Mesendoderm (in vitro differentiated cells): Measurements from ENCODE around the gene PPARG.

Experiments used
- DNase-seq: peaks from one replicate; pipeline ENCODE4 v3.0.0; 2013
- H2AK5ac ChIP-seq: 2 replicates; pipeline ENCODE4 v1.6.1; 2013; ENCODE audit warnings: low read length, inconsistent platforms
- H2BK120ac ChIP-seq: 2 replicates; pipeline ENCODE4 v1.6.1; 2013; ENCODE audit warnings: low read depth, mild to moderate bottlenecking, low read length, moderate library complexity, mixed read lengths
- H2BK15ac ChIP-seq: replicated peaks from 2 replicates; pipeline ENCODE4 v1.6.1; 2013; ENCODE audit warnings: low read depth, mild to moderate bottlenecking, moderate library complexity
- H2BK5ac ChIP-seq: 2 replicates; pipeline ENCODE4 v1.6.1; 2013; ENCODE audit warnings: low read length, inconsistent platforms
- H3K18ac ChIP-seq: 2 replicates; pipeline ENCODE4 v1.6.1; 2013; ENCODE audit warnings: mild to moderate bottlenecking, low read length, mixed read lengths
- H3K23ac ChIP-seq: one replicate; pipeline ENCODE4 v1.6.1; 2013; ENCODE audit warnings: low read length
- H3K27ac ChIP-seq: 2 replicates; pipeline ENCODE4 v1.5.1; 2013; ENCODE audit warnings: low read depth, mild to moderate bottlenecking, inconsistent platforms, low read length, moderate library complexity
- H3K27me3 ChIP-seq: 2 replicates; pipeline ENCODE4 v1.6.1; 2013; ENCODE audit warnings: low read length, control low read depth, mild to moderate bottlenecking, inconsistent platforms; ENCODE audit not compliant: insufficient read depth, poor library complexity
- H3K36me3 ChIP-seq: 2 replicates; pipeline ENCODE4 v1.6.1; 2013; ENCODE audit warnings: low read length, inconsistent platforms; ENCODE audit not compliant: control insufficient read depth, insufficient read depth
- H3K4ac ChIP-seq: one replicate; pipeline ENCODE4 v1.6.1; 2013; ENCODE audit warnings: low read depth, mild to moderate bottlenecking, low read length, moderate library complexity
- H3K4me1 ChIP-seq: 2 replicates; pipeline ENCODE4 v1.6.1; 2013; ENCODE audit warnings: low read depth, low read length, inconsistent platforms; ENCODE audit not compliant: control insufficient read depth
- H3K4me2 ChIP-seq: 2 replicates; pipeline ENCODE4 v1.6.1; 2013; ENCODE audit warnings: low read length
- H3K4me3 ChIP-seq: 2 replicates; pipeline ENCODE4 v1.5.1; 2013; ENCODE audit warnings: mild to moderate bottlenecking, low read length
- H3K56ac ChIP-seq: one replicate; pipeline ENCODE4 v1.6.1; 2013; ENCODE audit warnings: low read length
- H3K79me1 ChIP-seq: 2 replicates; pipeline ENCODE4 v1.6.1; 2013; ENCODE audit warnings: low read length, inconsistent platforms
- H3K79me2 ChIP-seq: 2 replicates; pipeline ENCODE4 v1.6.1; 2013; ENCODE audit warnings: mild to moderate bottlenecking, low read length; ENCODE audit not compliant: control insufficient read depth, insufficient read depth
- H3K9ac ChIP-seq: 2 replicates; pipeline ENCODE4 v1.6.1; 2013; ENCODE audit warnings: low read length, inconsistent platforms
- H4K5ac ChIP-seq: one replicate; pipeline ENCODE4 v1.6.1; 2013; ENCODE audit warnings: low read length
- H4K8ac ChIP-seq: one replicate; pipeline ENCODE4 v1.6.1; 2013; ENCODE audit warnings: low read depth, mild to moderate bottlenecking, control low read depth, low read length, moderate library complexity
- WGBS: extraction: QIAGEN DNeasy Blood & Tissue Kit; methylation state at CpG from one replicate; pipeline ENCODE4 v1.1.7; 2013; ENCODE audit warnings: low lambda C conversion rate, missing lambda C conversion rate; ENCODE audit not compliant: insufficient coverage; ENCODE audit errors: extremely low coverage; 5-methylcytosine and 5-hydroxymethylcytosine counted together

The PPARG gene

DNA sequence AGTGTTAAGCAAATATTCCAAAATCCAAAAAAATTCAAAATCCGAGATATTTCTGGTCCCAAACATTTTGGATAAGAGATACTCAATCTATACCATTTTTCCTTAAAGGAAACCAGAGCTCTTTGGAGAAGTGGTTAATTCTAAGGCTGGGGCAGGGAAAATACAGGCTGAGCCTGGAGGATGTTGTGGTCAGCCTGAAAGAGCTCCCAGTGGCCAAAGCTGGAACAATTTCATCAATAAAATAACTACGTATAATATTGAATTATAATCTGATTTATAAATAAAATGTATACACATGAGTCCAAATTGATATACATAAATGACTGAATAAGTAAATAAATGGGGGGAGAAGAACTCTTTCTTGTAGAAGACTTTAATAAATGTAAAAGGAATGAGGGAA lies 24.6 kb downstream of the PPARG start:
- Histone ChIP-seq H3K36me3 (no peaks in the 10 kb centered on the region), H3K27ac (no peak overlapping the region), H2BK120ac (no peak overlapping the region), H3K4me3 (no peak overlapping the region), H3K9ac (no peak overlapping the region), H3K18ac (no peak overlapping the region), H3K23ac (no peak overlapping the region), H3K79me1 (no peaks in the 10 kb centered on the region), H4K5ac (no peak overlapping the region), H3K56ac (no peak overlapping the region), H4K8ac (no peak overlapping the region), H3K79me2 (no peaks in the 10 kb centered on the region), H2BK5ac (no peak overlapping the region), H3K4ac (no peak overlapping the region), H2AK5ac (no peak overlapping the region), H3K4me2 (no peak overlapping the region), H2BK15ac (no peak overlapping the region), H3K4me1 (no peaks in the 10 kb centered on the region), H3K27me3 (no peaks in the 10 kb centered on the region)
- no CpG with 5 or more reads among the region's 2 CpGs for whole genome bisulfite sequencing
- DNase-seq, result no peak

DNA sequence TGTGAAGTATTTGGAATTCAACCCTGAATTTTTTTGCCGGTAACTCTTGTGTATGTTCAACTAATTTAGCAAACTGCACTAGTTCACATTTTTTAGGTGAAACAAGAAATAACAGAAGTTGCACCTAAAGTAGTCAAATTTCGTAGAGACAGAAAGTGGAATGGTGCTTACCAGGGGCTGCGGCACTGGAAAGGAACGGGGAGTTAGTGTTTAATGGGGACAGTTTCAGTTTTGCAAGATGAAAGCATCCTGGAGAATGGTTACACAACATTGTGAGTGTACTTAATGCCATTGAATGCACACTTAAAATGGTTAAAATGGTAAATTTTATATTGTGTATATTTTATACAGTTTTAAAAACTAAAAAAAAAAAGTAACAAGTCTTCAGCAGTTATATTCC lies 27.4 kb downstream of the PPARG start:
- no peak overlapping the region for H3K56ac ChIP-seq
- H4K8ac ChIP-seq, result no peak overlapping the region
- H3K36me3 ChIP-seq, result no peaks in the 10 kb centered on the region
- no peak overlapping the region for H3K27ac ChIP-seq
- H3K79me2 ChIP-seq, result no peaks in the 10 kb centered on the region
- H2AK5ac ChIP-seq, result no peak overlapping the region
- no CpG with 5 or more reads among the region's 4 CpGs for WGBS
- no peak overlapping the region for H2BK5ac ChIP-seq
- H3K4me3 ChIP-seq, result no peak overlapping the region
- no peak overlapping the region for H2BK120ac ChIP-seq
- no peaks in the 10 kb centered on the region for H3K27me3 ChIP-seq
- no peaks in the 10 kb centered on the region for H3K4me1 ChIP-seq
- H4K5ac ChIP-seq, result no peak overlapping the region
- no peak overlapping the region for H2BK15ac ChIP-seq
- no peak overlapping the region for H3K23ac ChIP-seq
- H3K4ac ChIP-seq, result no peak overlapping the region
- no peak overlapping the region for H3K4me2 ChIP-seq
- H3K9ac ChIP-seq, result no peak overlapping the region
- H3K79me1 ChIP-seq, result no peaks in the 10 kb centered on the region
- DNase-seq, result no peak
- no peak overlapping the region for H3K18ac ChIP-seq

DNA sequence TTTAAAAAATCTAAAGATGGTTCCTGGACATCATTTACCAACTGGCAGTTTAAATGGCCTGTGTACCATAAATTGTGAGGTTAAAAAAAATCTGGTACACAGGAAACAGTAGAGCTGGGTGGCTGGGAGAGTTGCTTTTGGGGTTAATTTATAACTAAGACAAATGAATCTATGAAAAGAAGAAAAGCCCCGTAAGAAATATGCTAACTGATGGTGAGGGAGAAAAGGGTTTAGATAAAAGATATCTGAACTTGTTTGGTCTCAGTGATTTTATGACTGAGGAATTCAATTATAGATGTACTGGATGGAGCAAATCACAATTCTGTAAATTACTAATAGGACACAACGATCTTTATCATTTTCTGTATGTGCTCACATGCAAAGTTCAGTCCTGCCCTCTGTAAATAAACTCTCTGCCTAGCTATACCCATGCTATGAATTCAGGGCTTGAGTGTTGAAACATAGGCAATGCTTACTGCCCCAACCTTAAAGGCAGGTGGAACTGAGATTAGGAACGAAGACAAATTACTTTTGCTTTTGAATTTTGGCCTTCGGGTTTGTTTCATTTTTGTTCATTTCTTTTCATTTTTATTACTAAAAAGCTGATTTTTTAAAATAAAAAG lies 28.0 kb downstream of the PPARG start:
- no peak overlapping the region for H3K27ac ChIP-seq
- no peak overlapping the region for H3K23ac ChIP-seq
- H4K5ac ChIP-seq, result no peak overlapping the region
- H2BK15ac ChIP-seq, result no peak overlapping the region
- H3K79me1 ChIP-seq, result no peaks in the 10 kb centered on the region
- H3K4ac ChIP-seq, result no peak overlapping the region
- no peak overlapping the region for H2AK5ac ChIP-seq
- no peaks in the 10 kb centered on the region for H3K79me2 ChIP-seq
- DNase-seq, result no peak
- no peak overlapping the region for H3K4me2 ChIP-seq
- no peak overlapping the region for H3K56ac ChIP-seq
- H3K36me3 ChIP-seq, result no peaks in the 10 kb centered on the region
- H3K4me3 ChIP-seq, result no peak overlapping the region
- no peak overlapping the region for H2BK5ac ChIP-seq
- no peaks in the 10 kb centered on the region for H3K4me1 ChIP-seq
- WGBS, result no CpG with 5 or more reads among the region's 4 CpGs
- no peak overlapping the region for H3K18ac ChIP-seq
- no peak overlapping the region for H3K9ac ChIP-seq
- no peak overlapping the region for H4K8ac ChIP-seq
- no peaks in the 10 kb centered on the region for H3K27me3 ChIP-seq
- H2BK120ac ChIP-seq, result no peak overlapping the region

DNA sequence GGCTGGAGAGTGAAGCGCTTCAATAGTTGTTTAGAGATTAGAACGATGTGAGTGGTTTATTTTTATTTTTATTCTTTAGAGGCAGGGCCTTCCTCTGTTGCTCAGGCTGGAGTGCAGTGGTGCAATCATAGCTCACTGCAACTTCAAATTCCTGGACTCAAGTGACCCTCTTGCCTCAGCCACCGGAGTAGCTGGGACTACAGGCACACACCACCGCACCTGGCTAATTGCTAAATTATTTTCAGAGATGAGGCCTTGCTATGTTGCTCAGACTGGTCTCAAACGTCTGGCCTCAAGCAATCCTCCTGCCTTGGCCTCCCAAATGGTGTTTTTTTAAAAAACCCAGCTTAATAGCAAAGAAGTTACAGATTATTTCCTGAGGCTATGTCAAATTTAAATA lies 29.0 kb downstream of the PPARG start:
- Histone ChIP-seq H3K4me3 (no peak overlapping the region), H3K23ac (no peak overlapping the region), H2BK5ac (no peak overlapping the region), H3K27ac (no peak overlapping the region), H3K79me2 (no peaks in the 10 kb centered on the region), H3K27me3 (no peaks in the 10 kb centered on the region), H2BK15ac (no peak overlapping the region), H3K18ac (no peak overlapping the region), H3K4me2 (no peak overlapping the region), H3K36me3 (no peaks in the 10 kb centered on the region), H2AK5ac (no peak overlapping the region), H3K79me1 (no peaks in the 10 kb centered on the region), H3K56ac (no peak overlapping the region), H3K9ac (no peak overlapping the region), H4K5ac (no peak overlapping the region), H2BK120ac (no peak overlapping the region), H3K4ac (no peak overlapping the region), H3K4me1 (no peaks in the 10 kb centered on the region), H4K8ac (no peak overlapping the region)
- DNase-seq, result no peak
- no CpG with 5 or more reads among the region's 5 CpGs for WGBS

DNA sequence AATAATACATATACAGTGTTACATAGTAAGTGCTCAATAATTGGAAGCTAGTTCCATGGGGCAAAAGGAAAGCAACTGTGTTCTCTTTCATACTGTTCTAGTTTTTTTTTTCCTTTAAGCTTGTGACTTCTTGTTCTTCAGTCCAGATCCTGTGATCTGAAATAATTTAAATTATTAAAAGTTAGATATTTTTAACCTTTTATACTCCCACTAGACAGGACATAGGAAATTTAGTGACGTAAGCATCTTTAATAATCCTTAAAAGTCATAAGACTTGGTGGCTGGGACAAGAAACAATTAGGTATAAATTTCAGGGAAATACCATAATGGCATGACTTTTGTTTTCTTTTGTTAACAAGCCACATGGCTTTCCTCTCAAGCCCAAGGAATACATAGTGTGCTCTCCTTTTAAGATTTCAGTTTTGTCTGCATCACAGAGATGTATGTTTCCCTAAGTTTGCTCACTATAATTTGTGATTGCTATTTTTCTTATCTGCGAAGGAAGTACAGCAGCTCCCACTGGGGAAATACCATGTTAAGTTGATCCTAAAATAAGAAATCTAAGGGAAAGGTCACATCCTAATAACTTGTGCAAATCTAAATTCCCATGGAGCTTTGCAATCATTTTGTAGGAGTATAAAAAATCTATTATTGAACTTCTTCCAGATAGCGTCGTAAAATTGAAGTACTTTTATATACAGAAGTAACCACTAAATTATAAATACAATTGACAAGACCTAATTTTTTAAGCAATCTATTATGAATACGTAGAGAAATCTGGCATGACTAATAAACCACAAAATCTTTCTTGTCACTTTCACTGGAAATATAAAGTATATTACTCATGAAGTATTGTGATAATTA lies 30.1 kb downstream of the PPARG start:
- no peak overlapping the region for H2BK120ac ChIP-seq
- H3K23ac ChIP-seq, result no peak overlapping the region
- H3K4ac ChIP-seq, result no peak overlapping the region
- H2AK5ac ChIP-seq, result no peak overlapping the region
- WGBS, result no CpG with 5 or more reads among the region's 5 CpGs
- no peak overlapping the region for H3K4me3 ChIP-seq
- no peaks in the 10 kb centered on the region for H3K36me3 ChIP-seq
- H4K5ac ChIP-seq, result no peak overlapping the region
- no peak overlapping the region for H3K18ac ChIP-seq
- no peaks in the 10 kb centered on the region for H3K4me1 ChIP-seq
- H3K9ac ChIP-seq, result no peak overlapping the region
- H3K4me2 ChIP-seq, result no peak overlapping the region
- H3K27ac ChIP-seq, result no peak overlapping the region
- H4K8ac ChIP-seq, result no peak overlapping the region
- H3K56ac ChIP-seq, result no peak overlapping the region
- no peak for DNase-seq
- H3K27me3 ChIP-seq, result no peaks in the 10 kb centered on the region
- H3K79me1 ChIP-seq, result no peaks in the 10 kb centered on the region
- H2BK5ac ChIP-seq, result no peak overlapping the region
- H2BK15ac ChIP-seq, result no peak overlapping the region
- no peaks in the 10 kb centered on the region for H3K79me2 ChIP-seq
